Transverse colon (tissue), 4 donors: ENCODE measurements around the gene PSMB11.

Experiments
- POLR2AphosphoS5 ChIP-seq, 3 donors: sonication (generic); formaldehyde crosslinking; IDR thresholded peaks; one replicate each; pipeline ENCODE4 v1.6.1; 2016; ENCODE audit warnings: antibody characterized with exemption in 3 of 3
- TF ChIP-seq, protein P1 (sequence below), 5 experiments: fragments of 200-600 bp in 3 of 5; fragments of 450-650 bp in 2 of 5; sonication (generic) in 3 of 5; IDR thresholded peaks; 1 replicate in 2 of 5; 2 replicates in 3 of 5; pipeline ENCODE4 v1.5.1; 2016 to 2017; ENCODE audit warnings: antibody characterized with exemption in 5 of 5, inconsistent platforms in 3 of 5, mild to moderate bottlenecking in 2 of 5, moderate library complexity in 1 of 5

DNA sequence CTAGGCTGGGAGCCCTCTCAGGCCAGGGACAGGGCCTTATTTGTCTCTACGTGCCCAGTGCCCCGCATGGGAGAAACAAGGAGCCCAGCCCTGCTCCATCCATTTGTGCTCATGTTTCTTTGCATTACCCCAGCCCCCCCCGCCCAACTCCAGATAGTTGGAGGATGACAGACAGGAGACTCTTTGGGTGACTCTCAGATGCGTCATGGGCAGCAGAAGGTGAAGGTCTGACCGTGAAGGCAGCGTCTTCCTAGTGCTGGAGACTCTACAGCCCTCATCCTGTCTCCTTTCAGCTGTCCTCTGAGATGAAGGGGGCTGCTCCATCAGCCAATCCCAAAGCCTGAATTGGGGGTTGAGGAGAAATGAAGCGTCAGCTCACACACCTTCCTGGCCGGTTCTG lies 283 bp upstream of the PSMB11 start:
- TF ChIP-seq, protein P1, sequence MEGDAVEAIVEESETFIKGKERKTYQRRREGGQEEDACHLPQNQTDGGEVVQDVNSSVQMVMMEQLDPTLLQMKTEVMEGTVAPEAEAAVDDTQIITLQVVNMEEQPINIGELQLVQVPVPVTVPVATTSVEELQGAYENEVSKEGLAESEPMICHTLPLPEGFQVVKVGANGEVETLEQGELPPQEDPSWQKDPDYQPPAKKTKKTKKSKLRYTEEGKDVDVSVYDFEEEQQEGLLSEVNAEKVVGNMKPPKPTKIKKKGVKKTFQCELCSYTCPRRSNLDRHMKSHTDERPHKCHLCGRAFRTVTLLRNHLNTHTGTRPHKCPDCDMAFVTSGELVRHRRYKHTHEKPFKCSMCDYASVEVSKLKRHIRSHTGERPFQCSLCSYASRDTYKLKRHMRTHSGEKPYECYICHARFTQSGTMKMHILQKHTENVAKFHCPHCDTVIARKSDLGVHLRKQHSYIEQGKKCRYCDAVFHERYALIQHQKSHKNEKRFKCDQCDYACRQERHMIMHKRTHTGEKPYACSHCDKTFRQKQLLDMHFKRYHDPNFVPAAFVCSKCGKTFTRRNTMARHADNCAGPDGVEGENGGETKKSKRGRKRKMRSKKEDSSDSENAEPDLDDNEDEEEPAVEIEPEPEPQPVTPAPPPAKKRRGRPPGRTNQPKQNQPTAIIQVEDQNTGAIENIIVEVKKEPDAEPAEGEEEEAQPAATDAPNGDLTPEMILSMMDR (IDR thresholded peaks at IDR 0.05): no peak
- no peak for TF ChIP-seq POLR2AphosphoS5 (IDR thresholded peaks at IDR 0.05)
